Esophagus (tissue), 2 donors: ENCODE results near the gene GNB1L. TPM values are rescaled to one million over a fixed set of nuclear protein-coding genes. Genes with fewer than 3 reads are reported as not detected.

ENCODE experiments used
- H3K27ac ChIP-seq, 2 donors: one replicate each; pipeline ENCODE4 v1.5.1; 2013; ENCODE audit warnings: low read depth in 2 of 2, mild to moderate bottlenecking in 2 of 2, inconsistent platforms in 1 of 2, low read length in 1 of 2, moderate library complexity in 1 of 2
- H3K27me3 ChIP-seq, 2 donors: one replicate each; pipeline ENCODE4 v1.6.1; 2013; ENCODE audit warnings: low read length in 2 of 2, control low read depth in 1 of 2, mild to moderate bottlenecking in 1 of 2; ENCODE audit not compliant: insufficient read depth in 2 of 2, control insufficient read depth in 1 of 2
- H3K36me3 ChIP-seq, 2 donors: one replicate each; pipeline ENCODE4 v1.6.1; 2013; ENCODE audit warnings: low read length in 1 of 2; ENCODE audit not compliant: control insufficient read depth in 2 of 2, insufficient read depth in 2 of 2
- H3K4me1 ChIP-seq, 2 donors: one replicate each; pipeline ENCODE4 v1.6.1; 2013; ENCODE audit warnings: low read length in 1 of 2; ENCODE audit not compliant: control insufficient read depth in 2 of 2, insufficient read depth in 2 of 2
- H3K4me3 ChIP-seq, 2 donors: one replicate each; pipeline ENCODE4 v1.5.1; 2013; ENCODE audit warnings: low read length in 2 of 2, mild to moderate bottlenecking in 2 of 2, low read depth in 1 of 2, moderate library complexity in 1 of 2
- H3K9me3 ChIP-seq, 2 donors: one replicate each; pipeline ENCODE4 v1.6.1; 2013; ENCODE audit warnings: mild to moderate bottlenecking in 2 of 2, low read depth in 1 of 2, low read length in 1 of 2, moderate library complexity in 1 of 2; ENCODE audit not compliant: control insufficient read depth in 2 of 2, insufficient read depth in 1 of 2
- WGBS, 2 donors: extraction: QIAGEN DNeasy Blood & Tissue Kit; methylation state at CpG; one replicate each; pipeline ENCODE4 v1.1.7; 2013; 5-methylcytosine and 5-hydroxymethylcytosine counted together
- polyA plus RNA-seq, 2 donors: library from polyadenylated mRNA; stranded (reverse); fragments of 200-250 nt; gene quantifications; one replicate each; pipeline ENCODE4 v1.2.3, GENCODE V29; 2013
- donor health status: healthy with polysubstance abuse.
- donor health status: Bipolar disorder and iron deficiency.

GNB1L gene
- polyA plus RNA-seq, 2 donors, result 4.7 to 6.6 TPM

DNA sequence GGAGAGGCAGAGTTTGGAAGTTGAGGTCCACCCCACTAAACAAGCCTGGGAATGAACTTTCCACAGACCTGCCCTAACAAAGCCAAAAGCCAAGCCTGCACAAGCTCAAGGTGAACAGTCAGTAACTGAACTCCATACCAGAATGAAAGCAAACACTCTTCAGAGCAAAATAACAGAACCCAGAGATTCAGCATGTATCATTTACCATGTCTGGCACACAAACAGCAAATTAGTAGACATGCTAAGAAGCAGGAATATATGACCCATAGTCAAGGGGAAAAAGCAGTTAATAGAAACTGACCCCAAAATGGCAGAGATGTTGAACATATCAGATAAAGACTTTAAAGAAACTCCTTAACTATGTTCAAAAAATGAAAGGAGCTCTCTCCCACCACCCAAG is 62.8 kb downstream of the GNB1L start:
- no peak overlapping the region for H3K27ac ChIP-seq
- no peak overlapping the region for H3K4me3 ChIP-seq
- no peaks in the 10 kb centered on the region for H3K27me3 ChIP-seq
- H3K36me3 ChIP-seq, result peaks cover 0 to 12% of the 10 kb centered on the region in 2 donors
- H3K4me1 ChIP-seq, result no peaks in the 10 kb centered on the region
- H3K9me3 ChIP-seq, result peaks cover 0 to 3% of the 10 kb centered on the region in 2 donors

DNA sequence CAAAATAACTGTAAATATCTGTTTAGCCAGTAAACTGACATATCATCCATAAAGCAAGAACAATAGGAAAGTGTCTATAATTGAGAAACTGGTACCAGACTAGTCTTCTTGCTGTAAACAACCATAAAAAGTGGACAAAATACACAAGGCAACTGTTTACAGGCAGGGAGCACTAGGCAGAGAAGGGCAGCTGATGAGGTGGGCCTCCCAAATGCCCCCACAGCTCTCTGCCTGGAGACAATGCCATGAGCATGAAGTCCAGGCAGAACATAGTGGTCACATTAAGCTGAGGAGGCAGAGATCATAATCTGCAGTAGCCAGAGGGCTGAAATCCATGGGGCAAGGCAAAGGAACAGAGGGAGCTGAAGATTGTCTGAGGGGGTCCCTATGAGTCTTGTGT is 63.4 kb downstream of the GNB1L start:
- H3K4me3 ChIP-seq, result no peak overlapping the region
- H3K4me1 ChIP-seq, result no peaks in the 10 kb centered on the region
- no peak overlapping the region for H3K27ac ChIP-seq
- peaks cover 0 to 3% of the 10 kb centered on the region in 2 donors for H3K9me3 ChIP-seq
- H3K27me3 ChIP-seq, result no peaks in the 10 kb centered on the region
- H3K36me3 ChIP-seq, result peaks cover 0 to 14% of the 10 kb centered on the region in 2 donors

DNA sequence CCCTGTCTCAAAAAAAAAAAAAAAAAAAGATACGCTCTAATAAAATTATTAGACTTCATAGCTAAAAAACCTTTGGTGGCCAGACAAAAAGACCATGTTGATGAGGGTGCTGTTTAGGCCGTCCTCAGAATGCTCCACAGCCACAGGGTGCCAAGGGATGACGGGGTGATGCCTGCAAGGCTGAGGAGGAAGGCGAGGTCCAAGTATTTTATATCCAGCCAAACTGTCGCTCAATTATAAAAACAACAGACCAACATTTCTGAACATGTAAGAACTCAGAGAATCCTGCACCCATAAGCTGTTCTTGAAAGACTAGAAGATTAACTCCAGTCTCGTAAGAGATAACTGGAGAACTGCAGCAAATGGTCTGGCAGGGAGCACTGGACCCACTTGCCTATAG is 64.8 kb downstream of the GNB1L start:
- Histone ChIP-seq H3K36me3 (peaks cover 0 to 17% of the 10 kb centered on the region in 2 donors), H3K4me3 (no peak overlapping the region), H3K4me1 (no peaks in the 10 kb centered on the region), H3K27me3 (no peaks in the 10 kb centered on the region), H3K27ac (no peak overlapping the region), H3K9me3 (peaks cover 0 to 3% of the 10 kb centered on the region in 2 donors)
- 73 to 75% methylated on average over 6 of the region's 6 CpGs for WGBS, 2 donors

DNA sequence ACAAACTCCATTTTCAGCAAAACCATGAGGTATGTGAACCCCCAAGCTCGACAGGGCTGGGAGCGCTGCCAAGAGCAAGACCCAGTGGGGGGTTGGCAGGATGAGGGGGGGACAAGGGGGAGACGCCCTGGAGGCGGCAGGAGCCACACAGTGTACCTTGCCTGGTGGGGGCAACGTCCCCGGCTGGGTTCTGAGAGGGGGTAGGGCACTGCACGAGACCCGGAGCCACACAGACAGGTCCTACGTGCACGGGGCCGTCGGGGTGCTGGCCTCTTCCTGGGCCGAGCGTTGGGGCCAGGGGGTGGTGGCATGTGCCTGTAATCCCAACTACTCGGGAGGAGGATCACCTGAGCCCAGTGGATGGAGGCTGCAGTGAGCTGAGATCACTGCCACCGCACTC is 65.3 kb downstream of the GNB1L start:
- no peak overlapping the region for H3K4me3 ChIP-seq
- WGBS, 2 donors, result 94 to 95% methylated on average over 15 to 16 of the region's 16 CpGs
- H3K27ac ChIP-seq, result no peak overlapping the region
- H3K9me3 ChIP-seq, result peaks cover 0 to 3% of the 10 kb centered on the region in 2 donors
- H3K27me3 ChIP-seq, result no peaks in the 10 kb centered on the region
- peaks cover 0 to 17% of the 10 kb centered on the region in 2 donors for H3K36me3 ChIP-seq
- no peaks in the 10 kb centered on the region for H3K4me1 ChIP-seq

DNA sequence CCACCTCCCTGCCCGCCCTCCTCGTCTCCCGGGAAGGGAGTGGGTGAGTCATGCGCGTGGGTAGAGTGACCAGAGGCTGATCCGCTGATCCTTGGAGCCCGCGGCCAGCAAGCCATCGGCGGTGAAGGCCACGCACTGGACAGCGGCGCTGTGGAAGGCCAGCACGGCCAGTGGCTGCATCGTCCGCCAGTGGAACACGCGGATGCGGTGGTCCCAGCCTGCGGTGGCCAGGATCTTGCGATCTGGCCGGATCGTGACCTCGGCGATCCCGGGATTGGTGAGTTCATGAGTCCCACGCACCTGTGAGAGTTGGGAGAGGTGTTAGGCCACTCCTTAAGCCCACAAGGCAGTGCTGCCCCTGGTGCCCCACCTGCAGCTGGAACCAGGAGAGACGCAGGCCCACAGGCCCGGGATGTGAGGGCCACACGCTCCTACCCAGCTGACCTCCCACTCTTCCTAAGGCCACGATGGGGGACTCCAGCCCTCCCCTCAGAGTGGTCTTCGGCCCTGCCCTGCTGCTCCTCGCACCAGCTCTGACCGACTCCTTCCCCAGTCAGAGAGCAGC is 65.9 kb downstream of the GNB1L start:
- 95 to 96% methylated on average over 34 of the region's 34 CpGs for WGBS, 2 donors
- peaks cover 0 to 3% of the 10 kb centered on the region in 2 donors for H3K9me3 ChIP-seq
- H3K27ac ChIP-seq, result no peak overlapping the region
- H3K36me3 ChIP-seq, result peaks cover 0 to 17% of the 10 kb centered on the region in 2 donors
- no peaks in the 10 kb centered on the region for H3K4me1 ChIP-seq
- no peak overlapping the region for H3K4me3 ChIP-seq
- no peaks in the 10 kb centered on the region for H3K27me3 ChIP-seq

DNA sequence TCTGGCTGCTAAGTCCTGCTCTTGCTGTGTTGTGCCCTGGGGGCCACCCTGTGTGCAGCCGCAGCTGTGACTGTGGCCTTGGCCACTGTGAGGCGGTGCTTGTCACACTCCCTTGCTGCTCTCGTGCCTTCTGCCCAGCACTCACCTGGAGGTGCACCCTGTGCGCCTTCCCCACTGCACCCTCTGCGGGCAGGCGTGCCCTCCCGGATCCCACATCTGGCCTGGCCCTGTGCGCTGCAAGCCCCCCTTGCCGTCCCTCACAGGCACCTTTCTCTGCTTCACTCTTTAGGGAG is 66.9 kb downstream of the GNB1L start:
- H3K27me3 ChIP-seq, result no peaks in the 10 kb centered on the region

DNA sequence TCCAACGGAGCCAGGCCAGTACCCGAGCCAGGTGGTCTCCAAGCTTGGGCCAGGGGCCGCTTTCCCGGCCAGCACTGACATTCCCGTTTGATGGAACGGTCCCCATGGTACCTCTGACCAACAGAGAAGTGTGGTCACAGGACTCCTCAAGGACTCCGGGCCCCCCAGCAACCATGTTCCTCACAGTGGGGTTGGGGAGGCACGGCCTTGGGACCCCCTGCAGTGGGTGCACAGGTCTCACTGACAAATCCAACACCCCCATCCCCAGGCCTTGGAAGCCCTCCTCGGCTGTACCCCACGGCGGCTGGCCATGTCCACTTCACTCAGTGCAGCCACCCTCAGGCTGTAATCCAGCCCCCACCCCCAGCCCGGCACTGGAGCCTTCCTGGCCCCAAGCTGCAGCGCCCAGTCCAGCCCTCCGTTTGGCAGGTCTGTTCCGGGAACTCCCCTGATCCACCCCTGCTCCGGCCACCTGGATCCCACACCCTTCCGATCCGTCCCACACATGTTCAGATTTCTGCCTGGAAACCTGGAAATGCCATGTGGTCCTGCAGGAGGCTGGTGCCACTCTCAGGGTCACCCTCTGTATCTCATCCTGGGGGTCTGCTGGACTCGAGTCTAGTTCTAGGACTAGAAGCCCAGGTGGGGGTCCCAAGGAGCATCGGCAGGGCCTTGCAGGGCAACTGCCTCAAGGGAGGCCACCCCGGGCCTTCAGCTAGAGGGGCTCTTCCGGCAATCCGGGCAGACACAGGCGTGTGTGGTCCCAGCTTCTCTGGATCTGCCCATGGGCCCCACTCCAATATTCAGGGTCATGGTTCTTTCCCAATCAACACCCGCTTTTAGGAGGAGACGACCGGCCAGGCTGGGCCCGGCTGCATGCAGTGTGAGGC is 67.5 kb downstream of the GNB1L start:
- Histone ChIP-seq H3K4me1 (no peaks in the 10 kb centered on the region), H3K4me3 (no peak overlapping the region), H3K36me3 (peaks cover 0 to 17% of the 10 kb centered on the region in 2 donors), H3K9me3 (peaks cover 0 to 8% of the 10 kb centered on the region in 2 donors), H3K27me3 (no peaks in the 10 kb centered on the region), H3K27ac (no peak overlapping the region)
- WGBS, 2 donors, result 93 to 95% methylated on average over 25 to 28 of the region's 28 CpGs

More for the DNA sequence above, 66.9 kb downstream of the GNB1L start:
- H3K4me3 ChIP-seq, result no peak overlapping the region
- H3K27ac ChIP-seq, result no peak overlapping the region
- H3K9me3 ChIP-seq, result peaks cover 0 to 3% of the 10 kb centered on the region in 2 donors
- WGBS, 2 donors, result 94 to 96% methylated on average over 9 of the region's 9 CpGs
- H3K36me3 ChIP-seq, result peaks cover 0 to 17% of the 10 kb centered on the region in 2 donors
- H3K4me1 ChIP-seq, result no peaks in the 10 kb centered on the region

DNA sequence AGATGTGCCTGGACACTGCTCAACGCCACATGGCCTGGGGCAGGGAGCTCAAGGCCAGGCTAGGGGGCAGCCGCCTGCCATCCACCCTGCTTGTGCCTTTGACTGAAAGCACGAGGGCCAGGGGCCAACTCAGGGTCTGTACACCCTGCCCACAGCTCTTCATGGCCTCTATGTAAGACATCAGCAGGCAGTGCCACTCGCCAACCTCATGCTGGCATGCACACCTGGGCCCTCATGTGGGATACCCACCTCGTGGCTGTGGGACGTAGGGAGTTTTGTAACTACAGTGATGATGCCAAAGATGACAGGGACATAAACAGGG is 68.4 kb downstream of the GNB1L start:
- WGBS, 2 donors, result 82 to 85% methylated on average over 6 of the region's 6 CpGs
- no peaks in the 10 kb centered on the region for H3K4me1 ChIP-seq
- H3K27me3 ChIP-seq, result no peaks in the 10 kb centered on the region

DNA sequence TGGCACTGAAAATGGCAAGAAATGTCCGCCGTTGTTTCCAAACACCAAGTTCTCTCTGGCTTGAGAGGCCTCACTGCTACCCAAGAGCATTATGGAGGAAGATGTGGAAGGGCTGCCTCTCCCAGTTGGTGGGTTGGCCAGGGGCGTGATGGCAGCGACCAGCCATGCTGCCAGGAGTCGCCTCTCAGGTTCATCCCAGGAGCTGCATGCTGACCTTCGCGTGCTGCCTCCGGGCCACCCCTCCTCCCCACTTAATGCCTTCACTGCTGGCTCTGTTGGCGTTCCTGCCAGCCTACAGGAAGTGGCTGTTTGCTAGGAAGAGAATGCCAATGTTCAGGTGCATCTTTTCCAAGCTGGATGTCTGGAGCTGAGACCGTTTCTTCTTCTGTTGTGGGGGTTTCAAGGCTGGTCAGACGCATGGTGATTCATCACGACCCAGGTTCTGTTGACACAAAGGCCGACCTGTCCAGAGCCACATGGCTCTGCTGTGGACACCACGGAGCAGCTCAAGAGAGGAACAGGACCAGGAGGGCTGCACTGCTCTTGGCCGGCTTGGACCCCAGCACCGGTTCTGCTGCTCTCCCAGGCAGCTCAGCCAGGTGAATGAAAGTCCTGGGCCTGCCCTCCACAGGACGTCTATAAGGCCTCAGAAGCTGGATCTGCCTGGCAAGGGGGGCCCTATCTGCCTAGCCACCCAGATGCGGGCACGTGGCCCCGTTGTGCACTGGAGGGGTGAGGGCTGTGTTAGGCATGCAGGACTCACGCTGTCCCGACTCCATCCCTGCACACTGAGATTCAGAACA is 69.0 kb downstream of the GNB1L start:
- peaks cover 0 to 17% of the 10 kb centered on the region in 2 donors for H3K36me3 ChIP-seq
- H3K4me3 ChIP-seq, result no peak overlapping the region
- H3K9me3 ChIP-seq, result peaks cover 0 to 8% of the 10 kb centered on the region in 2 donors
- no peaks in the 10 kb centered on the region for H3K4me1 ChIP-seq
- 89 to 90% methylated on average over 22 of the region's 22 CpGs for WGBS, 2 donors
- H3K27me3 ChIP-seq, result no peaks in the 10 kb centered on the region
- H3K27ac ChIP-seq, result no peak overlapping the region

More for the DNA sequence above, 68.4 kb downstream of the GNB1L start:
- Histone ChIP-seq H3K36me3 (peaks cover 0 to 17% of the 10 kb centered on the region in 2 donors), H3K4me3 (no peak overlapping the region), H3K27ac (no peak overlapping the region), H3K9me3 (peaks cover 0 to 8% of the 10 kb centered on the region in 2 donors)
